ENCODE results near the gene RAP1A. TPM values are rescaled to one million over a fixed set of nuclear protein-coding genes. Genes with fewer than 3 reads are reported as not detected.

RAP1A gene
- total RNA-seq, 4 donors from 2014 or later = 61.4 to 167 (median 95.0) TPM

- no peak for TF ChIP-seq CTCF (IDR thresholded peaks at IDR 0.05; ENCODE audit: low read depth)
Observed at GRCh38 chr1:111716333-111716732, 96.7 kb downstream of the RAP1A start.

- TF ChIP-seq CTCF (IDR thresholded peaks at IDR 0.05; ENCODE audit: low read depth) = no peak
Observed at GRCh38 chr1:111717450-111717849, 97.9 kb downstream of the RAP1A start.

GRCh38 chr1:111719135-111719534 is 99.5 kb downstream of the RAP1A start:
- TF ChIP-seq CTCF (IDR thresholded peaks at IDR 0.05; ENCODE audit: low read depth) = no peak

- no peak for TF ChIP-seq CTCF (IDR thresholded peaks at IDR 0.05; ENCODE audit: low read depth)
Observed at GRCh38 chr1:111719674-111720132, 100.1 kb downstream of the RAP1A start.

GRCh38 chr1:111720274-111720976 is 100.8 kb downstream of the RAP1A start:
- no peak for TF ChIP-seq CTCF (IDR thresholded peaks at IDR 0.05; ENCODE audit: low read depth)

- TF ChIP-seq CTCF (IDR thresholded peaks at IDR 0.05; ENCODE audit: low read depth) = no peak
Observed at GRCh38 chr1:111720977-111721786, 101.6 kb downstream of the RAP1A start.

GRCh38 chr1:111723091-111723806 is 103.7 kb downstream of the RAP1A start:
- TF ChIP-seq CTCF (IDR thresholded peaks at IDR 0.05; ENCODE audit: low read depth) = no peak
